Measurements from ENCODE around the gene WTIP.

Gene WTIP

DNA sequence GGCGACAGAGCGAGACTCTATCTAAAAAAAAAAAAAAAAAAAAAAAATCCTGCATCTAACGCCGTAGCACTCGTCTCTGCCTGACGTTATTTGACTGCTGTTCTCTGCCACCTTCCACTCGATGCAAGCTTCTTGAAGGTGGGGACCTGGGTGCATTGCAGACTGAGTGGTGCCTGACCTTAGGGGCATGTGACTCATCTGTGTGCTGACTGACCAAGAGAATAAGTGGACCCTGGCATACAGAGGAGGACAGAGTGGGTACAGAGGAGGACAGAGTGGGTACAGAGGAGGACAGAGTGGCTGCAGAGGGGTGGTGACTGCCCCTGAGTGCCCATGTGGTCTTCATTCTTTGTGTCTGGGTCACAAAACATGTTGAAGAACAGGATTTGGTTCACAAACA is 7.6 kb downstream of the WTIP start:
- TF ChIP-seq EP300 (IDR thresholded peaks at IDR 0.05; ENCODE audit: borderline replicate concordance) = no peak
- TF ChIP-seq TEAD4 (IDR thresholded peaks at IDR 0.05) = no peak
- no peak for TF ChIP-seq TAF1 (IDR thresholded peaks at IDR 0.05; ENCODE audit: low read depth)

GRCh38 chr19:34490141-34490766 is 8.7 kb downstream of the WTIP start:
- TF ChIP-seq YY1 (IDR thresholded peaks at IDR 0.05; ENCODE audit: low read depth) (no peak), CREB1 (IDR thresholded peaks at IDR 0.05; ENCODE audit: low read depth) (no peak), TCF12 (IDR thresholded peaks at IDR 0.05; ENCODE audit: low read depth) (no peak), NFIC (IDR thresholded peaks at IDR 0.05) (no peak), ZBTB7A (IDR thresholded peaks at IDR 0.05; ENCODE audit: low read depth) (no peak), EGR1 (IDR thresholded peaks at IDR 0.05) (no peak)
- TF ChIP-seq, protein P1, sequence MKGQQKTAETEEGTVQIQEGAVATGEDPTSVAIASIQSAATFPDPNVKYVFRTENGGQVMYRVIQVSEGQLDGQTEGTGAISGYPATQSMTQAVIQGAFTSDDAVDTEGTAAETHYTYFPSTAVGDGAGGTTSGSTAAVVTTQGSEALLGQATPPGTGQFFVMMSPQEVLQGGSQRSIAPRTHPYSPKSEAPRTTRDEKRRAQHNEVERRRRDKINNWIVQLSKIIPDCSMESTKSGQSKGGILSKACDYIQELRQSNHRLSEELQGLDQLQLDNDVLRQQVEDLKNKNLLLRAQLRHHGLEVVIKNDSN (IDR thresholded peaks at IDR 0.05) = no peak
- TF ChIP-seq, protein P2, sequence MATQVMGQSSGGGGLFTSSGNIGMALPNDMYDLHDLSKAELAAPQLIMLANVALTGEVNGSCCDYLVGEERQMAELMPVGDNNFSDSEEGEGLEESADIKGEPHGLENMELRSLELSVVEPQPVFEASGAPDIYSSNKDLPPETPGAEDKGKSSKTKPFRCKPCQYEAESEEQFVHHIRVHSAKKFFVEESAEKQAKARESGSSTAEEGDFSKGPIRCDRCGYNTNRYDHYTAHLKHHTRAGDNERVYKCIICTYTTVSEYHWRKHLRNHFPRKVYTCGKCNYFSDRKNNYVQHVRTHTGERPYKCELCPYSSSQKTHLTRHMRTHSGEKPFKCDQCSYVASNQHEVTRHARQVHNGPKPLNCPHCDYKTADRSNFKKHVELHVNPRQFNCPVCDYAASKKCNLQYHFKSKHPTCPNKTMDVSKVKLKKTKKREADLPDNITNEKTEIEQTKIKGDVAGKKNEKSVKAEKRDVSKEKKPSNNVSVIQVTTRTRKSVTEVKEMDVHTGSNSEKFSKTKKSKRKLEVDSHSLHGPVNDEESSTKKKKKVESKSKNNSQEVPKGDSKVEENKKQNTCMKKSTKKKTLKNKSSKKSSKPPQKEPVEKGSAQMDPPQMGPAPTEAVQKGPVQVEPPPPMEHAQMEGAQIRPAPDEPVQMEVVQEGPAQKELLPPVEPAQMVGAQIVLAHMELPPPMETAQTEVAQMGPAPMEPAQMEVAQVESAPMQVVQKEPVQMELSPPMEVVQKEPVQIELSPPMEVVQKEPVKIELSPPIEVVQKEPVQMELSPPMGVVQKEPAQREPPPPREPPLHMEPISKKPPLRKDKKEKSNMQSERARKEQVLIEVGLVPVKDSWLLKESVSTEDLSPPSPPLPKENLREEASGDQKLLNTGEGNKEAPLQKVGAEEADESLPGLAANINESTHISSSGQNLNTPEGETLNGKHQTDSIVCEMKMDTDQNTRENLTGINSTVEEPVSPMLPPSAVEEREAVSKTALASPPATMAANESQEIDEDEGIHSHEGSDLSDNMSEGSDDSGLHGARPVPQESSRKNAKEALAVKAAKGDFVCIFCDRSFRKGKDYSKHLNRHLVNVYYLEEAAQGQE (IDR thresholded peaks at IDR 0.05; ENCODE audit: low read depth) = no peak

DNA sequence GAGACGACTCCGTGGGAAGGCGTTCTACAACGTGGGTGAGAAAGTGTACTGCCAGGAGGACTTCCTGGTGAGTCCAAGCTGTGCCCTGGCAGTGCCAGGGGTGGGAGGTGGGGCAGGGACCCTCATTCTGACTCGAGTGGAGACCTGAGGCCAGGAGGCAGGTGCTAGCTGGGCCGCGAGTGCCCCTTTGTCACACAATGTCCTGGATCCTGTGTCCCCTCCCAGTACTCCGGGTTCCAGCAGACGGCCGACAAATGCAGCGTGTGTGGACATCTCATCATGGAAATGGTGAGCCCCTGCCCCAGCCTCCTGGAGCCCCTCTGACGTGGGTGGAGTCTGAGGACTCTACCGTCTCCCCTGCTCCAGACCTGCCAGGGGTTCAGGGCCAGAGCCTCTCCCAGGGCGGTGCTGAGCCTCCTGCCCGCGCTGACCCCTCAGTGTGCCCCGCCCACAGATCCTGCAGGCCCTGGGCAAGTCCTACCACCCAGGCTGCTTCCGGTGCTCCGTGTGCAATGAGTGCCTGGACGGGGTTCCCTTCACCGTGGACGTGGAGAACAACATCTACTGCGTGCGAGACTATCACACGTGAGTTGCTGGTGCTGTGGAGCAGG is 11.6 kb downstream of the WTIP start:
- TF ChIP-seq, protein P2 (IDR thresholded peaks at IDR 0.05; ENCODE audit: low read depth) = no peak
- TF ChIP-seq, protein P3, sequence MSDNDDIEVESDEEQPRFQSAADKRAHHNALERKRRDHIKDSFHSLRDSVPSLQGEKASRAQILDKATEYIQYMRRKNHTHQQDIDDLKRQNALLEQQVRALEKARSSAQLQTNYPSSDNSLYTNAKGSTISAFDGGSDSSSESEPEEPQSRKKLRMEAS (IDR thresholded peaks at IDR 0.05) = no peak
- TF ChIP-seq, protein P1 (IDR thresholded peaks at IDR 0.05) = no peak
- TF ChIP-seq EGR1 (IDR thresholded peaks at IDR 0.05) (no peak), TCF12 (IDR thresholded peaks at IDR 0.05; ENCODE audit: low read depth) (no peak), ZBTB7A (IDR thresholded peaks at IDR 0.05; ENCODE audit: low read depth) (no peak), EP300 (IDR thresholded peaks at IDR 0.05; ENCODE audit: borderline replicate concordance) (no peak), NFIC (IDR thresholded peaks at IDR 0.05) (no peak), FOXM1 (IDR thresholded peaks at IDR 0.05; ENCODE audit: borderline replicate concordance, low read depth) (no peak)

DNA sequence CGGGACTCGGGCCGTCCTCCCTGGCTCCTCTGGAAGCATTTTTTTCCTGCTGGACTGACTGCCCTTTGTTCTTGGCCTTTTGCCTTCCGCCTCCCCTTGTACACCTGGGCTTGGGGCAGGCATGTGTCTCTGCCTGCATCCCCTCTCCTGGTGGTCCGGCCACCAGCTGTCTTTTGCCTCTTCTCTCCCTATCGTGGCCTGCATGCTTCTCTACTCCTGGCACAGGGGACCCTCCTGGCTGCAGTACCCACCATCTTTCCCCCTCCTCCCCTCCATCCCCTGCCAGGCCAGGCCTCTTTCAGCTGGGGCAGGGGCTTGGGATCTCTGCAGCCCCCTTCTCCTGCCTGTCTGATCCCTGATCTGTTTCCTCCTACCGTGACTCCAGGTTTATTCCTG is 12.1 kb downstream of the WTIP start:
- no peak for TF ChIP-seq NFIC (IDR thresholded peaks at IDR 0.05)
- no peak for TF ChIP-seq EP300 (IDR thresholded peaks at IDR 0.05; ENCODE audit: borderline replicate concordance)
- no peak for TF ChIP-seq YY1 (IDR thresholded peaks at IDR 0.05; ENCODE audit: low read depth)

- no peak for TF ChIP-seq TCF12 (IDR thresholded peaks at IDR 0.05; ENCODE audit: low read depth)
- TF ChIP-seq ZBTB7A (IDR thresholded peaks at IDR 0.05; ENCODE audit: low read depth) = no peak
- TF ChIP-seq TEAD4 (IDR thresholded peaks at IDR 0.05) = no peak
- TF ChIP-seq NFIC (IDR thresholded peaks at IDR 0.05) = no peak
- no peak for TF ChIP-seq TAF1 (IDR thresholded peaks at IDR 0.05; ENCODE audit: low read depth)
Measured at GRCh38 chr19:34494601-34495000, 13.0 kb downstream of the WTIP start.

- TF ChIP-seq YY1 (IDR thresholded peaks at IDR 0.05; ENCODE audit: low read depth) (no peak), FOXM1 (IDR thresholded peaks at IDR 0.05; ENCODE audit: borderline replicate concordance, low read depth) (no peak), NFIC (IDR thresholded peaks at IDR 0.05) (no peak), RAD21 (IDR thresholded peaks at IDR 0.05; ENCODE audit: low read depth) (no peak), CEBPB (IDR thresholded peaks at IDR 0.05) (no peak), TAF1 (IDR thresholded peaks at IDR 0.05; ENCODE audit: low read depth) (no peak), ZBTB7A (IDR thresholded peaks at IDR 0.05; ENCODE audit: low read depth) (no peak), EP300 (IDR thresholded peaks at IDR 0.05; ENCODE audit: borderline replicate concordance) (no peak)
- TF ChIP-seq, protein P3 (IDR thresholded peaks at IDR 0.05) = no peak
- TF ChIP-seq, protein P1 (IDR thresholded peaks at IDR 0.05) = no peak
Measured at GRCh38 chr19:34495416-34495815, 13.9 kb downstream of the WTIP start.
